Esophagus muscularis mucosa (tissue), 4 donors: Measurements from ENCODE around the gene HCRT. TPM values are rescaled to one million over a fixed set of nuclear protein-coding genes. Genes with fewer than 3 reads are reported as not detected.

Experiments
- DNase-seq: peaks from one replicate; pipeline ENCODE4 v3.0.0-alpha.2; 2017; ENCODE audit errors: extremely low spot score
- H3K27ac ChIP-seq, 4 donors: fragments of 200-600 bp; sonication (generic); replicated peaks in 1 of 4; 1 replicate in 3 of 4; 2 replicates in 1 of 4; pipeline ENCODE4 v1.5.1; 2016 to 2019; ENCODE audit warnings: mild to moderate bottlenecking in 1 of 4
- H3K27me3 ChIP-seq, 4 donors: fragments of 200-600 bp; sonication (generic); one replicate each; pipeline versions ENCODE4 v1.5.1 to v1.6.0; 2016 to 2019
- H3K36me3 ChIP-seq, 4 donors: fragments of 200-600 bp; sonication (generic); one replicate each; pipeline ENCODE4 v1.5.1; 2016 to 2019
- H3K4me1 ChIP-seq, 4 donors: fragments of 200-600 bp; sonication (generic); one replicate each; pipeline ENCODE4 v1.5.1; 2016 to 2019
- H3K4me3 ChIP-seq, 4 donors: fragments of 200-600 bp; sonication (generic); 1 replicate in 2 of 4; 2 replicates in 2 of 4; pipeline ENCODE4 v1.5.1; 2016 to 2019; ENCODE audit warnings: mild to moderate bottlenecking in 4 of 4, moderate library complexity in 1 of 4
- H3K9me3 ChIP-seq, 4 donors: fragments of 200-600 bp; sonication (generic); 1 replicate in 3 of 4; 2 replicates in 1 of 4; pipeline ENCODE4 v1.5.1; 2016 to 2019
- EP300 ChIP-seq: sonication (generic); formaldehyde crosslinking; IDR thresholded peaks from one replicate; pipeline ENCODE4 v1.6.1; 2017; ENCODE audit warnings: antibody characterized with exemption
- POLR2A ChIP-seq: fragments of 450-650 bp; IDR thresholded peaks from one replicate; pipeline ENCODE4 v1.6.1; 2017; ENCODE audit warnings: antibody characterized with exemption, moderate library complexity, mild to moderate bottlenecking, low read depth
- POLR2AphosphoS5 ChIP-seq, 2 donors: sonication (generic); formaldehyde crosslinking; IDR thresholded peaks; one replicate each; pipeline ENCODE4 v1.6.1; 2017; ENCODE audit warnings: antibody characterized with exemption in 2 of 2
- WGBS: methylation state at CpG from one replicate; pipeline ENCODE4 v1.1.5; 2018; 5-methylcytosine and 5-hydroxymethylcytosine counted together
- intact Hi-C: fragments of 100-400 bp; cut with DNase I; formaldehyde crosslinking; loops from one replicate; pipeline ENCODE4 v1.15.1; 2023
- total RNA-seq, 4 donors: library from RNA; depleted of rRNA; stranded (reverse); fragments of >200 nt; gene quantifications; one replicate each; pipeline versions ENCODE4 v1.1.0 to v1.2.1, GENCODE V29; 2016
- TF ChIP-seq, protein P1 (sequence below), 3 experiments: fragments of 200-600 bp in 2 of 3; fragments of 450-650 bp in 1 of 3; sonication (generic) in 2 of 3; IDR thresholded peaks; one replicate each; pipeline ENCODE4 v1.5.1; 2017 to 2019; ENCODE audit warnings: antibody characterized with exemption in 3 of 3, mild to moderate bottlenecking in 2 of 3, moderate library complexity in 1 of 3

The HCRT gene
- total RNA-seq, 4 donors from 2014 or later = not detected

GRCh38 chr17:42174126-42174783, 11.0 kb downstream of the HCRT start:
- intact Hi-C loops = no loop called here
- 68% methylated on average over 6 of the region's 14 CpGs for WGBS
- TF ChIP-seq EP300 (no peak), POLR2AphosphoS5 (IDR thresholded peaks at IDR 0.05) (no peak), POLR2A (no peak)
- TF ChIP-seq, protein P1, sequence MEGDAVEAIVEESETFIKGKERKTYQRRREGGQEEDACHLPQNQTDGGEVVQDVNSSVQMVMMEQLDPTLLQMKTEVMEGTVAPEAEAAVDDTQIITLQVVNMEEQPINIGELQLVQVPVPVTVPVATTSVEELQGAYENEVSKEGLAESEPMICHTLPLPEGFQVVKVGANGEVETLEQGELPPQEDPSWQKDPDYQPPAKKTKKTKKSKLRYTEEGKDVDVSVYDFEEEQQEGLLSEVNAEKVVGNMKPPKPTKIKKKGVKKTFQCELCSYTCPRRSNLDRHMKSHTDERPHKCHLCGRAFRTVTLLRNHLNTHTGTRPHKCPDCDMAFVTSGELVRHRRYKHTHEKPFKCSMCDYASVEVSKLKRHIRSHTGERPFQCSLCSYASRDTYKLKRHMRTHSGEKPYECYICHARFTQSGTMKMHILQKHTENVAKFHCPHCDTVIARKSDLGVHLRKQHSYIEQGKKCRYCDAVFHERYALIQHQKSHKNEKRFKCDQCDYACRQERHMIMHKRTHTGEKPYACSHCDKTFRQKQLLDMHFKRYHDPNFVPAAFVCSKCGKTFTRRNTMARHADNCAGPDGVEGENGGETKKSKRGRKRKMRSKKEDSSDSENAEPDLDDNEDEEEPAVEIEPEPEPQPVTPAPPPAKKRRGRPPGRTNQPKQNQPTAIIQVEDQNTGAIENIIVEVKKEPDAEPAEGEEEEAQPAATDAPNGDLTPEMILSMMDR (IDR thresholded peaks at IDR 0.05) = no peak

GRCh38 chr17:42171831-42172230, 13.4 kb downstream of the HCRT start:
- intact Hi-C loops = no loop called here
- TF ChIP-seq POLR2AphosphoS5 (IDR thresholded peaks at IDR 0.05) (no peak), POLR2A (no peak), EP300 (no peak)
- TF ChIP-seq, protein P1 (IDR thresholded peaks at IDR 0.05) = no peak
- Histone ChIP-seq H3K9me3 (no peaks in the 10 kb centered on the region), H3K27ac (no peak overlapping the region), H3K36me3 (no peaks in the 10 kb centered on the region), H3K4me3 (no peak overlapping the region), H3K27me3 (no peaks in the 10 kb centered on the region), H3K4me1 (no peaks in the 10 kb centered on the region)
- WGBS = 38% methylated on average over 4 of the region's 11 CpGs
- no peak for DNase-seq

More at GRCh38 chr17:42174126-42174783, 11.0 kb downstream of the HCRT start:
- H3K4me3 ChIP-seq = no peak overlapping the region
- H3K4me1 ChIP-seq = no peaks in the 10 kb centered on the region
- peaks cover 0 to 14% (median 0%) of the 10 kb centered on the region in 4 donors for H3K27me3 ChIP-seq
- no peaks in the 10 kb centered on the region for H3K9me3 ChIP-seq
- H3K27ac ChIP-seq = no peak overlapping the region
- H3K36me3 ChIP-seq = no peaks in the 10 kb centered on the region
- DNase-seq = no peak

DNA sequence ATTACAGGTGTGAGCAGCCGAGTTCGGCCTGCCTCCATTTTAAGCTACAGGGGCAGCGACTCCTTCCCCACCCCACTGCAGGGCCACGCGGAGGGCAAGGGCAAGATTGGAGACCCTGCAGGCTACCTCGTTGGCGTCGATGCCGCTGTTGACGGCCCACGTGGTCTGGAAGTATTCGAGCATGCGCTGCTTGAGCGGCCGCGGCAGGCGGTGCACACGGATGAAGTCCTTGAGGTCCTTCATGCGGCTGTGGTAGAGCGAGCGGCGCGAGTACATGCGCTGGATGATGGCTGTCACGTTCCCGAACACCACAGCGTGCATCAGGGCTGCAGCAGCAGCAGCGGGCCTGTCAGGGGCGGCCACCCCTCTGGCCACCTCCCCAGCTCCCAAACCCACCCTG, 15.9 kb downstream of the HCRT start:
- TF ChIP-seq POLR2AphosphoS5 (IDR thresholded peaks at IDR 0.05) (no peak), POLR2A (no peak), EP300 (no peak)
- TF ChIP-seq, protein P1 (IDR thresholded peaks at IDR 0.05) = no peak
- H3K27ac ChIP-seq = no peak overlapping the region
- H3K27me3 ChIP-seq = no peaks in the 10 kb centered on the region
- no peaks in the 10 kb centered on the region for H3K4me1 ChIP-seq
- H3K4me3 ChIP-seq = no peak overlapping the region
- no peak for DNase-seq
- intact Hi-C loops = no loop called here
- no peaks in the 10 kb centered on the region for H3K36me3 ChIP-seq
- no peaks in the 10 kb centered on the region for H3K9me3 ChIP-seq
- whole genome bisulfite sequencing = 97% methylated on average over 28 of the region's 29 CpGs

GRCh38 chr17:42167807-42168206, 17.4 kb downstream of the HCRT start:
- DNase-seq = no peak
- peaks cover 0 to 6% (median 0%) of the 10 kb centered on the region in 4 donors for H3K27me3 ChIP-seq
- H3K36me3 ChIP-seq = no peaks in the 10 kb centered on the region
- TF ChIP-seq POLR2AphosphoS5 (IDR thresholded peaks at IDR 0.05) (no peak), POLR2A (no peak), EP300 (no peak)
- TF ChIP-seq, protein P1 (IDR thresholded peaks at IDR 0.05) = no peak
- H3K4me1 ChIP-seq = no peaks in the 10 kb centered on the region
- H3K27ac ChIP-seq = no peak overlapping the region
- WGBS = 94% methylated on average over 8 of the region's 8 CpGs
- intact Hi-C loops = no loop called here
- no peaks in the 10 kb centered on the region for H3K9me3 ChIP-seq
- no peak overlapping the region for H3K4me3 ChIP-seq
